GM12878 (cell line): ENCODE results near the gene NHERF2. TPM values are rescaled to one million over a fixed set of nuclear protein-coding genes. Genes with fewer than 3 reads are reported as not detected.

Experiments used
- ATAC-seq: fragments of 200-7000 bp; cut with Tn5 transposase; 3 replicates; pipeline ENCODE4 v1.9.1; 2020; ENCODE audit warnings: mild to moderate bottlenecking, moderate library complexity
- BruUV-seq: library from RNA; stranded (reverse); fragments of 400-500 nt; replicated peaks from 2 replicates; lab custom pipeline; 2021; lab: Mats Ljungman, UMichigan
- CTCF ChIA-PET: fragments of 300-600 bp; sonication (Branson Sonifier 250); formaldehyde crosslinking; extraction: SDS; loops from one replicate; lab custom pipeline; 2021; ENCODE audit warnings: inconsistent platforms; lab: Yijun Ruan, JAX
- POLR2A ChIA-PET: fragments of 350-600 bp; formaldehyde crosslinking; extraction: SDS; loops from one replicate; lab custom pipeline; 2021; ENCODE audit warnings: inconsistent platforms; lab: Charles Lee
- RAD21 ChIA-PET: fragments of 300-600 bp; sonication (Branson Sonifier 250); formaldehyde crosslinking; loops from one replicate; lab custom pipeline; 2023; ENCODE audit warnings: antibody characterized with exemption; ENCODE audit not compliant: unreplicated experiment; lab: Charles Lee
- SMC1A ChIA-PET: fragments of 300-600 bp; sonication (Branson Sonifier 250); formaldehyde crosslinking; loops from one replicate; lab custom pipeline; 2023; ENCODE audit not compliant: unreplicated experiment, uncharacterized antibody; lab: Charles Lee
- DNase-seq: peaks from one replicate; pipeline ENCODE4 v3.0.0-alpha.2; 2011; ENCODE audit warnings: low read depth, low spot score
- FAIRE-seq: peaks from 3 replicates; lab custom pipeline; 2011; peaks lifted over from hg19 to GRCh38; lab: Jason Lieb, UNC
- H2AFZ ChIP-seq: 2 replicates; pipeline ENCODE4 v1.6.0; 2011; ENCODE audit warnings: low read depth, low read length, control low read depth; ENCODE audit not compliant: control insufficient read depth
- H3K27ac ChIP-seq: 2 replicates; pipeline ENCODE4 v1.5.1; 2011; ENCODE audit warnings: control low read depth; ENCODE audit not compliant: control insufficient read depth, insufficient read depth
- H3K27me3 ChIP-seq, 2 experiments: replicated peaks in 1 of 2; 2 replicates each; pipeline versions ENCODE4 v1.6.0 to v1.6.1; 2011; ENCODE audit warnings: low read length in 1 of 2; ENCODE audit not compliant: control insufficient read depth in 2 of 2, insufficient read depth in 2 of 2
- H3K36me3 ChIP-seq, 2 experiments: 2 replicates each; pipeline ENCODE4 v1.5.1; 2011; ENCODE audit warnings: low read length in 1 of 2; ENCODE audit not compliant: control insufficient read depth in 2 of 2, insufficient read depth in 2 of 2
- H3K4me1 ChIP-seq: 2 replicates; pipeline ENCODE4 v1.6.1; 2011; ENCODE audit warnings: mild to moderate bottlenecking, low read length, moderate library complexity, mixed read lengths; ENCODE audit not compliant: control insufficient read depth, insufficient read depth
- H3K4me2 ChIP-seq: 2 replicates; pipeline ENCODE4 v1.6.0; 2011; ENCODE audit warnings: control low read depth; ENCODE audit not compliant: control insufficient read depth, insufficient read depth
- H3K4me3 ChIP-seq: fragments of 200-600 bp; sonication (generic); 2 replicates; pipeline ENCODE4 v1.5.1; 2016
- H3K79me2 ChIP-seq: 2 replicates; pipeline ENCODE4 v1.6.0; 2011; ENCODE audit warnings: low read length; ENCODE audit not compliant: control insufficient read depth, insufficient read depth
- H3K9ac ChIP-seq: 2 replicates; pipeline ENCODE4 v1.8.0; 2011; ENCODE audit warnings: low read length, control low read depth, mixed read lengths; ENCODE audit not compliant: control insufficient read depth, insufficient read depth
- H3K9me3 ChIP-seq: replicated peaks from 3 replicates; pipeline ENCODE4 v1.5.1; 2011; ENCODE audit warnings: mild to moderate bottlenecking, low read length; ENCODE audit not compliant: control insufficient read depth, insufficient read depth
- H4K20me1 ChIP-seq: 2 replicates; pipeline ENCODE4 v1.6.0; 2011; ENCODE audit not compliant: control insufficient read depth, insufficient read depth
- ASH2L ChIP-seq: fragments of 300-600, 200-600 bp; sonication (generic); IDR thresholded peaks from 2 replicates; pipeline ENCODE4 v1.6.1; 2017; ENCODE audit warnings: low read depth, mild to moderate bottlenecking, borderline replicate concordance
- ETV6 ChIP-seq, 2 experiments: fragments of 450-650 bp in 1 of 2; IDR thresholded peaks in 1 of 2; conservative IDR thresholded peaks in 1 of 2; 2 replicates each; pipeline ENCODE4 v1.6.1; 2014; ENCODE audit warnings: antibody characterized with exemption in 1 of 2, borderline replicate concordance in 1 of 2, low read depth in 1 of 2, mild to moderate bottlenecking in 1 of 2, moderate library complexity in 1 of 2
- IRF3 ChIP-seq: fragments of 450-650 bp; IDR thresholded peaks from 2 replicates; pipeline ENCODE4 v1.6.1; 2014; ENCODE audit warnings: mild to moderate bottlenecking
- JUND ChIP-seq: IDR thresholded peaks from 2 replicates; pipeline ENCODE4 v1.6.1; 2012; ENCODE audit warnings: low read depth, mild to moderate bottlenecking, low read length, improper control_type of control experiment, moderate library complexity
- KDM1A ChIP-seq: fragments of 200-600 bp; sonication (generic); IDR thresholded peaks from 2 replicates; pipeline ENCODE4 v1.6.1; 2016; ENCODE audit warnings: borderline replicate concordance
- NRF1 ChIP-seq: conservative IDR thresholded peaks from 2 replicates; pipeline ENCODE4 v1.6.1; 2011; ENCODE audit warnings: mild to moderate bottlenecking, low read depth, low read length, improper control_type of control experiment
- SIN3A ChIP-seq: IDR thresholded peaks from 2 replicates; pipeline ENCODE4 v1.6.1; 2012; ENCODE audit warnings: low read depth, low read length, improper control_type of control experiment
- SMAD1 ChIP-seq: fragments of 450-650 bp; IDR thresholded peaks from 2 replicates; pipeline ENCODE4 v1.6.1; 2018; ENCODE audit warnings: mild to moderate bottlenecking, low read depth; ENCODE audit not compliant: partially characterized antibody
- SMARCA5 ChIP-seq: fragments of 450-650 bp; IDR thresholded peaks from 2 replicates; pipeline ENCODE4 v1.6.1; 2017; ENCODE audit warnings: mild to moderate bottlenecking
- TARDBP ChIP-seq: IDR thresholded peaks from 2 replicates; pipeline ENCODE4 v1.6.1; 2016; ENCODE audit warnings: borderline replicate concordance
- YY1 ChIP-seq: IDR thresholded peaks from 2 replicates; pipeline ENCODE4 v1.6.1; 2011; ENCODE audit warnings: low read depth, mild to moderate bottlenecking, low read length
- ZBTB4 ChIP-seq: fragments of 450-650 bp; formaldehyde crosslinking; IDR thresholded peaks from 2 replicates; pipeline ENCODE4 v1.4.0; 2022; ENCODE audit warnings: mild to moderate bottlenecking, moderate library complexity
- WGBS: methylation state at CpG from one replicate; pipeline ENCODE4 v1.1.6; 2016; ENCODE audit warnings: low lambda C conversion rate; ENCODE audit not compliant: insufficient replicate concordance, insufficient coverage; ENCODE audit errors: missing lambda C conversion rate; 5-methylcytosine and 5-hydroxymethylcytosine counted together
- in situ Hi-C: fragments of 300-500 bp; cut with MboI; formaldehyde crosslinking; loops from 9 replicates; pipeline ENCODE4 v1.14.3; 2018; ENCODE audit warnings: mixed read lengths
- intact Hi-C: fragments of 100-400 bp; cut with micrococcal nuclease; formaldehyde crosslinking; loops from one replicate; pipeline ENCODE4 v1.14.2; 2022; ENCODE audit not compliant: unreplicated experiment
- polyA plus RNA-seq, 11 experiments: library from polyadenylated mRNA; depleted of rRNA in 4 of 11; unstranded in 6 of 11; stranded (reverse) in 5 of 11; fragments of >200 nt; fragmentation: Nextera tagmentation in 4 of 11; fragmentation: Illumina TruSeq in 1 of 11; extraction: Ambion mirVana in 4 of 11; extraction: Trizol in 1 of 11; gene quantifications; 1 replicate in 1 of 11; 2 replicates in 10 of 11; pipeline versions ENCODE4 v1.2.1 to v1.2.3, GENCODE V29; 2011 to 2016; ENCODE audit warnings: inconsistent platforms in 2 of 11, missing spikeins in 2 of 11, low read depth in 1 of 11
- total RNA-seq, 4 experiments: library from RNA; depleted of rRNA in 3 of 4; stranded (reverse); fragments of >200 nt in 3 of 4; fragmentation: Illumina TruSeq in 1 of 4; extraction: Trizol in 1 of 4; gene quantifications; 2 replicates each; pipeline versions ENCODE4 v1.2.1 to v1.2.3, GENCODE V29; 2013 to 2021

The NHERF2 gene
- total and polyA plus RNA-seq, 10 of the 15 experiments (the other 5 are each of a cell fraction or from before 2014, with no cell fraction given), result 0.05 to 0.31 (median 0.08) TPM; not detected in 4

- ATAC-seq (no peak), DNase-seq (no peak), FAIRE-seq (no peak)
- Histone ChIP-seq H3K36me3 (no peaks in the 10 kb centered on the region), H3K27me3 (no peaks in the 10 kb centered on the region), H3K79me2 (no peaks in the 10 kb centered on the region), H3K27ac (no peak overlapping the region), H3K4me2 (no peak overlapping the region), H3K9me3 (no peaks in the 10 kb centered on the region), H4K20me1 (no peaks in the 10 kb centered on the region), H3K9ac (no peak overlapping the region), H3K4me3 (no peak overlapping the region), H2AFZ (no peak overlapping the region)
- ChIA-PET POLR2A (no interaction called here), SMC1A (no interaction called here), CTCF (interaction anchor here (1.0 kb wide), 1 partner anchor 14 kb away, joined by 3 read pairs; no protein-coding TSS in a partner anchor)
- intact Hi-C loops, result no loop called here
- no TSS peak for BruUV-seq
- in situ Hi-C loops, result no loop called here
- 67% methylated on average over 34 of the region's 34 CpGs for WGBS
- TF ChIP-seq SIN3A (no peak), ZBTB4 (CRISPR knock-in tag) (no peak), YY1 (no peak), SMARCA5 (no peak), SMAD1 (no peak), ETV6 (conservative IDR thresholded peaks at IDR 0.05 in 1 of 2, IDR thresholded peaks at IDR 0.05 in 1 of 2; ENCODE audit: borderline replicate concordance in 1 of 2, low read depth in 1 of 2) (no peak), IRF3 (no peak), TARDBP (no peak), ASH2L (no peak), NRF1 (no peak), KDM1A (no peak), JUND (no peak)
- TF ChIP-seq, all 136 proteins: peak for 0
- no peaks in the 10 kb centered on the region for H3K4me1 ChIP-seq
- RAD21 ChIA-PET, result no interaction called here
These were observed 8.9 kb downstream of the NHERF2 start for GRCh38 chr16:2035431-2036199.
